GM12872 (cell line): ENCODE data around the gene FGFR3.

Experiments used
- CTCF ChIP-seq: IDR thresholded peaks from 3 replicates; pipeline ENCODE4 v1.5.1; 2011; ENCODE audit warnings: low read depth, mild to moderate bottlenecking, low read length, moderate library complexity; ENCODE audit not compliant: insufficient read depth

FGFR3 gene

GRCh38 chr4:1851575-1852410, 58.7 kb downstream of the FGFR3 start:
- no peak for TF ChIP-seq CTCF

- no peak for TF ChIP-seq CTCF
Observed at GRCh38 chr4:1852904-1853623, 60.0 kb downstream of the FGFR3 start.

GRCh38 chr4:1854752-1855151, 61.7 kb downstream of the FGFR3 start:
- no peak for TF ChIP-seq CTCF

GRCh38 chr4:1855333-1856070, 62.4 kb downstream of the FGFR3 start:
- TF ChIP-seq CTCF: no peak

GRCh38 chr4:1856071-1856942, 63.2 kb downstream of the FGFR3 start, which contains the start of gene LETM1:
Gene LETM1, minus strand, starts transcription at chr4:1856156. Its CDS starts 206 bp downstream, at chr4:1855950.
- peak; percentile 25; the same call in 1 of the 3 replicates for TF ChIP-seq CTCF

- no peak for TF ChIP-seq CTCF
Observed at GRCh38 chr4:1856943-1857699, 64.0 kb downstream of the FGFR3 start.
